RWPE2 (cell line): ENCODE measurements around the gene NOX5.

Experiments used
- ATAC-seq: fragments of 200-7000 bp; cut with Tn5 transposase; 3 replicates; pipeline ENCODE4 v1.9.1; 2021; ENCODE audit warnings: low read depth
- DNase-seq: peaks from one replicate; pipeline ENCODE4 v3.0.0-alpha.2; 2020; ENCODE audit warnings: low spot score
- H3K27ac ChIP-seq: fragments of 450-650 bp; 2 replicates; pipeline ENCODE4 v1.5.1; 2017; ENCODE audit warnings: mild to moderate bottlenecking; ENCODE audit not compliant: poor library complexity, severe bottlenecking
- H3K27me3 ChIP-seq: fragments of 250-450 bp; sonication (Bioruptor Pico); 2 replicates; pipeline ENCODE4 v1.5.1; 2021; ENCODE audit warnings: mild to moderate bottlenecking, moderate library complexity; ENCODE audit not compliant: insufficient read depth, poor library complexity, severe bottlenecking
- H3K36me3 ChIP-seq: fragments of 250-450 bp; sonication (Bioruptor Pico); 2 replicates; pipeline ENCODE4 v1.5.1; 2020; ENCODE audit warnings: low read depth, mild to moderate bottlenecking, moderate library complexity
- H3K4me1 ChIP-seq: fragments of 250-450 bp; sonication (Bioruptor Pico); 2 replicates; pipeline ENCODE4 v1.5.1; 2021; ENCODE audit warnings: mild to moderate bottlenecking, moderate library complexity; ENCODE audit not compliant: insufficient read depth, poor library complexity, severe bottlenecking
- H3K4me3 ChIP-seq: fragments of 250-450 bp; sonication (Bioruptor Pico); 2 replicates; pipeline ENCODE4 v1.5.1; 2021; ENCODE audit warnings: mild to moderate bottlenecking, moderate library complexity; ENCODE audit not compliant: severe bottlenecking
- H3K9me3 ChIP-seq: fragments of 250-450 bp; sonication (Bioruptor Pico); 2 replicates; pipeline ENCODE4 v1.5.1; 2021; ENCODE audit warnings: mild to moderate bottlenecking, moderate library complexity; ENCODE audit not compliant: severe bottlenecking
- CTCF ChIP-seq: fragments of 450-650 bp; IDR thresholded peaks from one replicate; pipeline ENCODE4 v1.5.1; 2017; ENCODE audit warnings: mild to moderate bottlenecking, moderate library complexity; ENCODE audit not compliant: poor library complexity, severe bottlenecking

The NOX5 gene

GRCh38 chr15:69093614-69094013 is 79.1 kb downstream of the NOX5 start:
- no peak for ATAC-seq
- peaks cover 34% of the 10 kb centered on the region for H3K4me1 ChIP-seq

GRCh38 chr15:69094124-69094921 is 79.8 kb downstream of the NOX5 start:
- Histone ChIP-seq H3K27ac (no peak overlapping the region), H3K36me3 (no peaks in the 10 kb centered on the region), H3K4me1 (peaks cover 34% of the 10 kb centered on the region), H3K27me3 (no peaks in the 10 kb centered on the region), H3K9me3 (no peaks in the 10 kb centered on the region), H3K4me3 (no peak overlapping the region)
- ATAC-seq: no peak
- no peak for DNase-seq
- no peak for TF ChIP-seq CTCF

More at GRCh38 chr15:69093614-69094013, 79.1 kb downstream of the NOX5 start:
- no peak for DNase-seq
- no peak overlapping the region for H3K27ac ChIP-seq
- H3K9me3 ChIP-seq: no peaks in the 10 kb centered on the region
- no peak overlapping the region for H3K4me3 ChIP-seq
- no peak for TF ChIP-seq CTCF
- H3K36me3 ChIP-seq: no peaks in the 10 kb centered on the region
- H3K27me3 ChIP-seq: no peaks in the 10 kb centered on the region

GRCh38 chr15:69095274-69095673 is 80.8 kb downstream of the NOX5 start:
- no peak for ATAC-seq
- no peak for TF ChIP-seq CTCF
- no peak overlapping the region for H3K27ac ChIP-seq
- no peaks in the 10 kb centered on the region for H3K27me3 ChIP-seq
- peaks cover 29% of the 10 kb centered on the region for H3K4me1 ChIP-seq
- no peak for DNase-seq
- no peak overlapping the region for H3K4me3 ChIP-seq
- no peaks in the 10 kb centered on the region for H3K9me3 ChIP-seq
- H3K36me3 ChIP-seq: no peaks in the 10 kb centered on the region

- TF ChIP-seq CTCF: no peak
- Histone ChIP-seq H3K27me3 (no peaks in the 10 kb centered on the region), H3K9me3 (no peaks in the 10 kb centered on the region), H3K4me3 (no peak overlapping the region), H3K27ac (no peak overlapping the region), H3K36me3 (no peaks in the 10 kb centered on the region), H3K4me1 (peaks cover 20% of the 10 kb centered on the region)
- DNase-seq (no peak), ATAC-seq (no peak)
Observed at GRCh38 chr15:69096196-69096595, 81.7 kb downstream of the NOX5 start.

GRCh38 chr15:69096626-69097025 is 82.1 kb downstream of the NOX5 start:
- ATAC-seq (no peak), DNase-seq (no peak)
- no peaks in the 10 kb centered on the region for H3K36me3 ChIP-seq
- H3K4me1 ChIP-seq: peaks cover 16% of the 10 kb centered on the region
- no peak overlapping the region for H3K27ac ChIP-seq
- H3K4me3 ChIP-seq: no peak overlapping the region
- no peaks in the 10 kb centered on the region for H3K27me3 ChIP-seq
- TF ChIP-seq CTCF: no peak
- H3K9me3 ChIP-seq: no peaks in the 10 kb centered on the region
